Lung (tissue), 12 donors: ENCODE results near the gene IL17B. TPM values are rescaled to one million over a fixed set of nuclear protein-coding genes. Genes with fewer than 3 reads are reported as not detected.

Experiments used
- ATAC-seq: fragments of 200-7000 bp; cut with Tn5 transposase; one replicate; pipeline ENCODE4 v1.9.1; 2020; ENCODE audit warnings: moderate number of reproducible peaks; ENCODE audit not compliant: insufficient read depth, low FRiP score
- DNase-seq, 3 donors: peaks; one replicate each; pipeline ENCODE4 v3.0.0-alpha.2; 2013 to 2017
- H3K27ac ChIP-seq, 2 donors: one replicate each; pipeline ENCODE4 v1.5.1; 2013; ENCODE audit warnings: mild to moderate bottlenecking in 2 of 2, moderate library complexity in 2 of 2, control low read depth in 1 of 2, inconsistent platforms in 1 of 2, low read depth in 1 of 2, low read length in 1 of 2
- H3K27me3 ChIP-seq, 3 donors: one replicate each; pipeline ENCODE4 v1.5.1; 2013; ENCODE audit warnings: low read length in 2 of 3; ENCODE audit not compliant: control insufficient read depth in 3 of 3, insufficient read depth in 3 of 3
- H3K36me3 ChIP-seq, 4 donors: one replicate each; pipeline ENCODE4 v1.5.1; 2013; ENCODE audit warnings: low read length in 4 of 4, mild to moderate bottlenecking in 1 of 4, moderate library complexity in 1 of 4; ENCODE audit not compliant: control insufficient read depth in 4 of 4, insufficient read depth in 4 of 4
- H3K4me1 ChIP-seq, 5 donors: one replicate each; pipeline ENCODE4 v1.5.1; 2013; ENCODE audit warnings: low read length in 5 of 5, mild to moderate bottlenecking in 2 of 5, moderate library complexity in 1 of 5; ENCODE audit not compliant: control insufficient read depth in 5 of 5, insufficient read depth in 5 of 5
- H3K4me3 ChIP-seq: one replicate; pipeline ENCODE4 v1.5.1; 2013; ENCODE audit warnings: mild to moderate bottlenecking, control low read depth, moderate library complexity
- H3K9ac ChIP-seq, 2 donors: one replicate each; pipeline ENCODE4 v1.5.1; 2013; ENCODE audit warnings: low read length in 2 of 2, control low read depth in 1 of 2; ENCODE audit not compliant: insufficient read depth in 1 of 2
- H3K9me3 ChIP-seq, 4 donors: one replicate each; pipeline ENCODE4 v1.5.1; 2013; ENCODE audit warnings: low read length in 3 of 4, mild to moderate bottlenecking in 1 of 4, moderate library complexity in 1 of 4; ENCODE audit not compliant: control insufficient read depth in 4 of 4, insufficient read depth in 3 of 4
- CTCF ChIP-seq: IDR thresholded peaks from 2 replicates; pipeline ENCODE4 v1.5.1; 2012; ENCODE audit warnings: mild to moderate bottlenecking; ENCODE audit errors: control extremely low read depth, extremely low read depth
- WGBS, 2 donors: extraction: QIAGEN DNeasy Blood & Tissue Kit; methylation state at CpG; one replicate each; pipeline ENCODE4 v1.1.7; 2013; 5-methylcytosine and 5-hydroxymethylcytosine counted together
- polyA plus RNA-seq, 2 donors: library from polyadenylated mRNA; stranded (reverse); fragments of 200-250 nt; gene quantifications; one replicate each; pipeline ENCODE4 v1.2.1, GENCODE V29; 2013
- total RNA-seq, 2 donors: library from RNA; depleted of rRNA in 1 of 2; stranded (reverse); fragments of >200 nt in 1 of 2; gene quantifications; one replicate each; pipeline ENCODE4 v1.2.1, GENCODE V29; 2014 to 2021
- donor health status: control.
- donor health status: control.
- donor health status: Bipolar disorder and iron deficiency.
- donor health status: healthy.
- donor health status: DM: yes; HTN: yes; CAD: no.

Gene IL17B
- total and polyA plus RNA-seq, 4 donors: 0.26 to 1.3 (median 0.39) TPM

DNA sequence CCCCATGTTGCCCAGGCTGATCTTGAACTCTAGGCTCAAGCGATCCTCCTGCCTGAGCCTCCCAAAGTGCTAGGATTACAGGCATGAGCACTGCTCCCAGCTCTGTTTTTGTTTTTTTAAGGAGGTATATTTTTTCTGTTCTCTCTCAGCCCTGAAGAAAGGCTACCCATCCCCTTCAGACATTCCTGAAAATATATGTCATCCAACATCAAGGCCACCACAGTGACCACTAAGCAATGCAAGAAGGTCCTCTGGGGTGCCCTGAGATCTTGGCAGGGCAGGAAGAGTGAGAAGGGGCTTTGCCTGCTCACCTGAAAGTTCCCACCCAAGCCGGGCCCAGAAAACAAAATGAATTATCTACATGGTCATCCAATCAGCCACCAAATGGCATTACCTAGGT, 47.8 kb upstream of the IL17B start:
- no peaks in the 10 kb centered on the region for H3K9me3 ChIP-seq
- TF ChIP-seq CTCF: no peak
- ATAC-seq (no peak), DNase-seq (no peak)
- H3K9ac ChIP-seq: no peak overlapping the region
- peaks cover 0 to 58% (median 25%) of the 10 kb centered on the region in 4 donors for H3K36me3 ChIP-seq
- WGBS, 2 donors: 89 to 93% methylated on average over 2 of the region's 2 CpGs
- peaks cover 0 to 38% (median 26%) of the 10 kb centered on the region in 5 donors for H3K4me1 ChIP-seq
- H3K4me3 ChIP-seq: no peak overlapping the region
- H3K27me3 ChIP-seq: no peaks in the 10 kb centered on the region
- peak overlapping the region; percentile 55 to 85 for H3K27ac ChIP-seq

- Histone ChIP-seq H3K27ac (peak overlapping the region; percentile 55 to 85), H3K9me3 (no peaks in the 10 kb centered on the region), H3K4me3 (no peak overlapping the region), H3K36me3 (peaks cover 0 to 59% (median 25%) of the 10 kb centered on the region in 4 donors), H3K4me1 (peaks cover 0 to 47% (median 26%) of the 10 kb centered on the region in 5 donors), H3K27me3 (no peaks in the 10 kb centered on the region), H3K9ac (no peak overlapping the region)
- DNase-seq (no peak), ATAC-seq (no peak)
- WGBS, 2 donors: 68 to 82% methylated on average over 4 of the region's 4 CpGs
- TF ChIP-seq CTCF: no peak
Observed at GRCh38 chr5:149425729-149426128, 46.6 kb upstream of the IL17B start.

GRCh38 chr5:149424371-149425315, 45.6 kb upstream of the IL17B start:
- peak in 1 of 3 donors; percentile 32 for DNase-seq
- peaks cover 0 to 50% (median 30%) of the 10 kb centered on the region in 5 donors for H3K4me1 ChIP-seq
- 60 to 69% methylated on average over 10 of the region's 10 CpGs for WGBS, 2 donors
- H3K27ac ChIP-seq: peak overlapping the region; percentile 76 to 93
- no peak overlapping the region for H3K4me3 ChIP-seq
- H3K36me3 ChIP-seq: peaks cover 0 to 56% (median 23%) of the 10 kb centered on the region in 4 donors
- no peak for TF ChIP-seq CTCF
- H3K9ac ChIP-seq: peak overlapping the region in 1 of 2 donors; percentile 26
- H3K27me3 ChIP-seq: no peaks in the 10 kb centered on the region
- no peak for ATAC-seq
- H3K9me3 ChIP-seq: no peaks in the 10 kb centered on the region
